HEK293T (cell line): ENCODE results near the gene STARD13.

ENCODE experiments used
- ARNT ChIP-seq: fragments of 450-650 bp; IDR thresholded peaks from 2 replicates; pipeline ENCODE4 v1.6.1; 2017; ENCODE audit warnings: mild to moderate bottlenecking
- BHLHE40 ChIP-seq: fragments of 450-650 bp; IDR thresholded peaks from 2 replicates; pipeline ENCODE4 v1.6.1; 2016; ENCODE audit warnings: mild to moderate bottlenecking, moderate library complexity, borderline replicate concordance
- CTBP1 ChIP-seq: fragments of 450-650 bp; IDR thresholded peaks from 2 replicates; pipeline ENCODE4 v1.6.1; 2016; ENCODE audit warnings: borderline replicate concordance
- ELF4 ChIP-seq: fragments of 450-650 bp; IDR thresholded peaks from 2 replicates; pipeline ENCODE4 v1.6.1; 2017; ENCODE audit warnings: antibody characterized with exemption
- FOXA1 ChIP-seq: fragments of 450-650 bp; IDR thresholded peaks from 2 replicates; pipeline ENCODE4 v1.6.1; 2016; ENCODE audit warnings: mild to moderate bottlenecking
- FOXK2 ChIP-seq: fragments of 450-650 bp; IDR thresholded peaks from 2 replicates; pipeline ENCODE4 v1.6.1; 2016; ENCODE audit warnings: mild to moderate bottlenecking
- FOXM1 ChIP-seq: fragments of 450-650 bp; IDR thresholded peaks from 2 replicates; pipeline ENCODE4 v1.6.1; 2017; ENCODE audit warnings: mild to moderate bottlenecking, borderline replicate concordance
- HDGF ChIP-seq: fragments of 450-650 bp; IDR thresholded peaks from 2 replicates; pipeline ENCODE4 v1.6.1; 2017; ENCODE audit warnings: antibody characterized with exemption, borderline replicate concordance
- L3MBTL2 ChIP-seq: fragments of 450-650 bp; conservative IDR thresholded peaks from 2 replicates; pipeline ENCODE4 v1.6.1; 2016; ENCODE audit warnings: mild to moderate bottlenecking
- NFRKB ChIP-seq: fragments of 450-650 bp; IDR thresholded peaks from 2 replicates; pipeline ENCODE4 v1.6.1; 2016; ENCODE audit warnings: mild to moderate bottlenecking, moderate library complexity
- SP1 ChIP-seq: fragments of 450-650 bp; IDR thresholded peaks from 2 replicates; pipeline ENCODE4 v1.6.1; 2017
- TARDBP ChIP-seq: fragments of 450-650 bp; IDR thresholded peaks from 2 replicates; pipeline ENCODE4 v1.6.1; 2016
- ZNF384 ChIP-seq: fragments of 450-650 bp; IDR thresholded peaks from 2 replicates; pipeline ENCODE4 v1.6.1; 2016
- TF ChIP-seq, protein P1 (sequence below): fragments of 450-650 bp; IDR thresholded peaks from 2 replicates; pipeline ENCODE4 v1.6.1; 2016

DNA sequence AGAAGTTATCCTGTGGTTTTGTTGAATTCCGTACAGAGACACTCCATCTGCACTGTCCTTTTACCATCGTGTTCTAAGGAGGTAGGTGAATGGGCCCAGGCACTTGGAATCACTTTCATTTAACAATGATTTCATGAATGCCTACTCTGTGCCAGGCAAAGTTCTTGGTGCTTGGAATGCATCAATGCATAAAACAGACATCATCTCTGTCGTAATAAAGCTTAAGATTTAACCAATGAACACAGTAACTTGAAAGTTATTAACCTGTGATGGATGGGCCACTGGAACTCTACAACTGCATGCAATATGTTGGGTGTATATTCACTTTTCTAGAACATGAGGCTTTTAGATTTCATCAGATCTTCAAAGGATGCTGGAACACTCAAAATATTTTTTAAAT lies 14.1 kb upstream of the STARD13 start:
- TF ChIP-seq ELF4, result no peak
- TF ChIP-seq FOXK2, result no peak
- no peak for TF ChIP-seq HDGF
- TF ChIP-seq SP1, result no peak
- TF ChIP-seq, protein P1, sequence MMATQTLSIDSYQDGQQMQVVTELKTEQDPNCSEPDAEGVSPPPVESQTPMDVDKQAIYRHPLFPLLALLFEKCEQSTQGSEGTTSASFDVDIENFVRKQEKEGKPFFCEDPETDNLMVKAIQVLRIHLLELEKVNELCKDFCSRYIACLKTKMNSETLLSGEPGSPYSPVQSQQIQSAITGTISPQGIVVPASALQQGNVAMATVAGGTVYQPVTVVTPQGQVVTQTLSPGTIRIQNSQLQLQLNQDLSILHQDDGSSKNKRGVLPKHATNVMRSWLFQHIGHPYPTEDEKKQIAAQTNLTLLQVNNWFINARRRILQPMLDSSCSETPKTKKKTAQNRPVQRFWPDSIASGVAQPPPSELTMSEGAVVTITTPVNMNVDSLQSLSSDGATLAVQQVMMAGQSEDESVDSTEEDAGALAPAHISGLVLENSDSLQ, result no peak
- no peak for TF ChIP-seq ARNT
- no peak for TF ChIP-seq FOXA1
- no peak for TF ChIP-seq NFRKB
- no peak for TF ChIP-seq L3MBTL2
- no peak for TF ChIP-seq BHLHE40
- TF ChIP-seq CTBP1, result no peak
- no peak for TF ChIP-seq FOXM1
- no peak for TF ChIP-seq TARDBP
- TF ChIP-seq ZNF384, result no peak
